ENCODE results near the gene RAP1GAP.

DNA sequence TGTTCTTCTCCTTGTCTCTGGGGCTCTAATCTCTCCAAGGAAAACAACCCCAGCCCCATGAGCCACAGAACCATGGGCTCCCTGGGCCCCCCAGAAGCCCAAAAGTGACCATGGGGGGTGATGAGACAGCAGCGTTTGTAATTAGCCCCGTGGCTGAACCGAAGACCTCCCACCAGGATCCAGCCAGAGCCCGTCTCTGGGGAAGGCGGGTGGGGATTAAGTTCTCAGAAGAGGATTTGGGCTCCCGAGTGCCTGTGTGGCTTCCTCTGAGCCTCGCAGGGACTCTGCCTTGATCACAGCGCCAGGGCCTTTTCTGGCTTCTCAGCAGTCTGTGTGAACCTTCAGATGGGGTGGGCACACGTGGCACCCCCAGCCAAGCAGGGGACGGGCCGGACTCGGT lies 82.9 kb downstream of the RAP1GAP start:
- TF ChIP-seq, protein P1, sequence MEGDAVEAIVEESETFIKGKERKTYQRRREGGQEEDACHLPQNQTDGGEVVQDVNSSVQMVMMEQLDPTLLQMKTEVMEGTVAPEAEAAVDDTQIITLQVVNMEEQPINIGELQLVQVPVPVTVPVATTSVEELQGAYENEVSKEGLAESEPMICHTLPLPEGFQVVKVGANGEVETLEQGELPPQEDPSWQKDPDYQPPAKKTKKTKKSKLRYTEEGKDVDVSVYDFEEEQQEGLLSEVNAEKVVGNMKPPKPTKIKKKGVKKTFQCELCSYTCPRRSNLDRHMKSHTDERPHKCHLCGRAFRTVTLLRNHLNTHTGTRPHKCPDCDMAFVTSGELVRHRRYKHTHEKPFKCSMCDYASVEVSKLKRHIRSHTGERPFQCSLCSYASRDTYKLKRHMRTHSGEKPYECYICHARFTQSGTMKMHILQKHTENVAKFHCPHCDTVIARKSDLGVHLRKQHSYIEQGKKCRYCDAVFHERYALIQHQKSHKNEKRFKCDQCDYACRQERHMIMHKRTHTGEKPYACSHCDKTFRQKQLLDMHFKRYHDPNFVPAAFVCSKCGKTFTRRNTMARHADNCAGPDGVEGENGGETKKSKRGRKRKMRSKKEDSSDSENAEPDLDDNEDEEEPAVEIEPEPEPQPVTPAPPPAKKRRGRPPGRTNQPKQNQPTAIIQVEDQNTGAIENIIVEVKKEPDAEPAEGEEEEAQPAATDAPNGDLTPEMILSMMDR (IDR thresholded peaks at IDR 0.05), result no peak
- TF ChIP-seq POLR2A (IDR thresholded peaks at IDR 0.05), result no peak
